HEK293T (cell line): ENCODE data around the gene ATP6V1G3.
"Not testable (repeated sequence)": the region's sequence is repeated elsewhere in the genome, so short reads cannot be mapped to it uniquely, and the experiment has no call there.

Source experiments
- CTCF ChIA-PET: fragments of 350-600 bp; formaldehyde crosslinking; extraction: SDS; loops from one replicate; lab custom pipeline; 2021; ENCODE audit warnings: antibody characterized with exemption, inconsistent platforms; lab: Yijun Ruan, JAX
- POLR2A ChIA-PET: fragments of 350-600 bp; formaldehyde crosslinking; extraction: SDS; loops from one replicate; lab custom pipeline; 2020; ENCODE audit warnings: antibody characterized with exemption, inconsistent platforms; lab: Yijun Ruan, JAX
- DNase-seq: peaks from one replicate; pipeline ENCODE4 v3.0.0; 2012; ENCODE audit warnings: mixed read lengths; ENCODE audit errors: extremely low spot score
- ARNT ChIP-seq: fragments of 450-650 bp; IDR thresholded peaks from 2 replicates; pipeline ENCODE4 v1.6.1; 2017; ENCODE audit warnings: mild to moderate bottlenecking
- BHLHE40 ChIP-seq: fragments of 450-650 bp; IDR thresholded peaks from 2 replicates; pipeline ENCODE4 v1.6.1; 2016; ENCODE audit warnings: mild to moderate bottlenecking, moderate library complexity, borderline replicate concordance
- CTBP1 ChIP-seq: fragments of 450-650 bp; IDR thresholded peaks from 2 replicates; pipeline ENCODE4 v1.6.1; 2016; ENCODE audit warnings: borderline replicate concordance
- ELF4 ChIP-seq: fragments of 450-650 bp; IDR thresholded peaks from 2 replicates; pipeline ENCODE4 v1.6.1; 2017; ENCODE audit warnings: antibody characterized with exemption
- FOXA1 ChIP-seq: fragments of 450-650 bp; IDR thresholded peaks from 2 replicates; pipeline ENCODE4 v1.6.1; 2016; ENCODE audit warnings: mild to moderate bottlenecking
- FOXK2 ChIP-seq: fragments of 450-650 bp; IDR thresholded peaks from 2 replicates; pipeline ENCODE4 v1.6.1; 2016; ENCODE audit warnings: mild to moderate bottlenecking
- FOXM1 ChIP-seq: fragments of 450-650 bp; IDR thresholded peaks from 2 replicates; pipeline ENCODE4 v1.6.1; 2017; ENCODE audit warnings: mild to moderate bottlenecking, borderline replicate concordance
- HDGF ChIP-seq: fragments of 450-650 bp; IDR thresholded peaks from 2 replicates; pipeline ENCODE4 v1.6.1; 2017; ENCODE audit warnings: antibody characterized with exemption, borderline replicate concordance
- L3MBTL2 ChIP-seq: fragments of 450-650 bp; conservative IDR thresholded peaks from 2 replicates; pipeline ENCODE4 v1.6.1; 2016; ENCODE audit warnings: mild to moderate bottlenecking
- LEF1 ChIP-seq: fragments of 450-650 bp; IDR thresholded peaks from 2 replicates; pipeline ENCODE4 v1.6.1; 2017; ENCODE audit warnings: mild to moderate bottlenecking, borderline replicate concordance
- NFRKB ChIP-seq: fragments of 450-650 bp; IDR thresholded peaks from 2 replicates; pipeline ENCODE4 v1.6.1; 2016; ENCODE audit warnings: mild to moderate bottlenecking, moderate library complexity
- PKNOX1 ChIP-seq: fragments of 450-650 bp; IDR thresholded peaks from 2 replicates; pipeline ENCODE4 v1.6.1; 2016
- SP1 ChIP-seq: fragments of 450-650 bp; IDR thresholded peaks from 2 replicates; pipeline ENCODE4 v1.6.1; 2017
- SUZ12 ChIP-seq: fragments of 450-650 bp; IDR thresholded peaks from 2 replicates; pipeline ENCODE4 v1.6.1; 2016; ENCODE audit warnings: mild to moderate bottlenecking
- TARDBP ChIP-seq: fragments of 450-650 bp; IDR thresholded peaks from 2 replicates; pipeline ENCODE4 v1.6.1; 2016
- ZNF384 ChIP-seq: fragments of 450-650 bp; IDR thresholded peaks from 2 replicates; pipeline ENCODE4 v1.6.1; 2016

ATP6V1G3 gene

GRCh38 chr1:198486903-198487302 is 53.6 kb downstream of the ATP6V1G3 start:
- DNase-seq, result no peak
- CTCF ChIA-PET, result no interaction called here
- POLR2A ChIA-PET, result no interaction called here
- TF ChIP-seq L3MBTL2, result no peak
- no peak for TF ChIP-seq BHLHE40
- no peak for TF ChIP-seq TARDBP
- TF ChIP-seq PKNOX1, result no peak
- TF ChIP-seq LEF1, result no peak
- no peak for TF ChIP-seq HDGF
- no peak for TF ChIP-seq SP1
- no peak for TF ChIP-seq ELF4
- no peak for TF ChIP-seq NFRKB
- TF ChIP-seq FOXM1, result no peak
- TF ChIP-seq CTBP1, result no peak

- ChIA-PET POLR2A (no interaction called here), CTCF (no interaction called here)
- TF ChIP-seq FOXM1 (no peak), SUZ12 (no peak), SP1 (no peak), FOXA1 (no peak), CTBP1 (no peak), L3MBTL2 (no peak), FOXK2 (no peak), ARNT (no peak), ELF4 (no peak), TARDBP (no peak), BHLHE40 (no peak)
- DNase-seq, result no peak
These were observed 56.8 kb downstream of the ATP6V1G3 start for GRCh38 chr1:198483645-198484044.

GRCh38 chr1:198483006-198483405 is 57.5 kb downstream of the ATP6V1G3 start:
- DNase-seq, result no peak
- ChIA-PET CTCF (no interaction called here), POLR2A (no interaction called here)
- TF ChIP-seq SP1 (no peak), FOXA1 (no peak), FOXM1 (no peak), ELF4 (no peak), TARDBP (no peak), ZNF384 (no peak), SUZ12 (no peak), L3MBTL2 (no peak), FOXK2 (no peak), HDGF (no peak), NFRKB (no peak), LEF1 (no peak), PKNOX1 (no peak), ARNT (no peak), CTBP1 (no peak)

- POLR2A ChIA-PET, result no interaction called here
- CTCF ChIA-PET, result no interaction called here
- DNase-seq, result no peak
- TF ChIP-seq SUZ12 (no peak), PKNOX1 (no peak), FOXK2 (no peak), FOXA1 (no peak), L3MBTL2 (no peak), SP1 (no peak)
These were observed 58.8 kb downstream of the ATP6V1G3 start for GRCh38 chr1:198481661-198482060.

- no peak for DNase-seq
- ChIA-PET POLR2A (no interaction called here), CTCF (interaction anchor here (0.6 kb wide), 1 partner anchor 1267 kb away, joined by 4 read pairs; no protein-coding TSS in a partner anchor)
- TF ChIP-seq L3MBTL2 (no peak), CTBP1 (no peak), SUZ12 (no peak), TARDBP (no peak), PKNOX1 (no peak), LEF1 (no peak), SP1 (no peak), HDGF (no peak)
These were observed 59.6 kb downstream of the ATP6V1G3 start for GRCh38 chr1:198480876-198481275.

GRCh38 chr1:198477354-198477753 is 63.1 kb downstream of the ATP6V1G3 start:
- CTCF ChIA-PET, DNase-seq, POLR2A ChIA-PET: not testable (repeated sequence)
